Measurements from ENCODE around the gene TRAPPC1.

GRCh38 chr17:7916808-7917207 is 14.9 kb downstream of the TRAPPC1 start:
- TF ChIP-seq, protein P1, sequence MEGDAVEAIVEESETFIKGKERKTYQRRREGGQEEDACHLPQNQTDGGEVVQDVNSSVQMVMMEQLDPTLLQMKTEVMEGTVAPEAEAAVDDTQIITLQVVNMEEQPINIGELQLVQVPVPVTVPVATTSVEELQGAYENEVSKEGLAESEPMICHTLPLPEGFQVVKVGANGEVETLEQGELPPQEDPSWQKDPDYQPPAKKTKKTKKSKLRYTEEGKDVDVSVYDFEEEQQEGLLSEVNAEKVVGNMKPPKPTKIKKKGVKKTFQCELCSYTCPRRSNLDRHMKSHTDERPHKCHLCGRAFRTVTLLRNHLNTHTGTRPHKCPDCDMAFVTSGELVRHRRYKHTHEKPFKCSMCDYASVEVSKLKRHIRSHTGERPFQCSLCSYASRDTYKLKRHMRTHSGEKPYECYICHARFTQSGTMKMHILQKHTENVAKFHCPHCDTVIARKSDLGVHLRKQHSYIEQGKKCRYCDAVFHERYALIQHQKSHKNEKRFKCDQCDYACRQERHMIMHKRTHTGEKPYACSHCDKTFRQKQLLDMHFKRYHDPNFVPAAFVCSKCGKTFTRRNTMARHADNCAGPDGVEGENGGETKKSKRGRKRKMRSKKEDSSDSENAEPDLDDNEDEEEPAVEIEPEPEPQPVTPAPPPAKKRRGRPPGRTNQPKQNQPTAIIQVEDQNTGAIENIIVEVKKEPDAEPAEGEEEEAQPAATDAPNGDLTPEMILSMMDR (IDR thresholded peaks at IDR 0.05), result no peak
- no peak for TF ChIP-seq POLR2A (IDR thresholded peaks at IDR 0.05)
- no peak for TF ChIP-seq EP300 (IDR thresholded peaks at IDR 0.05)
- TF ChIP-seq POLR2AphosphoS5 (IDR thresholded peaks at IDR 0.05), result no peak

Data from sigmoid colon (tissue), 4 donors.